Measurements from ENCODE around the gene LPAR1.

GRCh38 chr9:111076042-111076441 lies 37.8 kb upstream of the LPAR1 start:
- TF ChIP-seq, protein P1, sequence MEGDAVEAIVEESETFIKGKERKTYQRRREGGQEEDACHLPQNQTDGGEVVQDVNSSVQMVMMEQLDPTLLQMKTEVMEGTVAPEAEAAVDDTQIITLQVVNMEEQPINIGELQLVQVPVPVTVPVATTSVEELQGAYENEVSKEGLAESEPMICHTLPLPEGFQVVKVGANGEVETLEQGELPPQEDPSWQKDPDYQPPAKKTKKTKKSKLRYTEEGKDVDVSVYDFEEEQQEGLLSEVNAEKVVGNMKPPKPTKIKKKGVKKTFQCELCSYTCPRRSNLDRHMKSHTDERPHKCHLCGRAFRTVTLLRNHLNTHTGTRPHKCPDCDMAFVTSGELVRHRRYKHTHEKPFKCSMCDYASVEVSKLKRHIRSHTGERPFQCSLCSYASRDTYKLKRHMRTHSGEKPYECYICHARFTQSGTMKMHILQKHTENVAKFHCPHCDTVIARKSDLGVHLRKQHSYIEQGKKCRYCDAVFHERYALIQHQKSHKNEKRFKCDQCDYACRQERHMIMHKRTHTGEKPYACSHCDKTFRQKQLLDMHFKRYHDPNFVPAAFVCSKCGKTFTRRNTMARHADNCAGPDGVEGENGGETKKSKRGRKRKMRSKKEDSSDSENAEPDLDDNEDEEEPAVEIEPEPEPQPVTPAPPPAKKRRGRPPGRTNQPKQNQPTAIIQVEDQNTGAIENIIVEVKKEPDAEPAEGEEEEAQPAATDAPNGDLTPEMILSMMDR (conservative IDR thresholded peaks at IDR 0.05; ENCODE audit: low read depth, low read length) = no peak
- TF ChIP-seq EZH2 (IDR thresholded peaks at IDR 0.05; ENCODE audit: borderline replicate concordance, low read depth, low read length, poor library complexity, severe bottlenecking) = no peak

Measured in A673 (cell line).